Keratinocyte (primary cell): ENCODE data around the gene S1PR4. TPM values are rescaled to one million over a fixed set of nuclear protein-coding genes. Genes with fewer than 3 reads are reported as not detected.

Source experiments
- DNase-seq: peaks from one replicate; pipeline ENCODE4 v3.0.0-alpha.2; 2011; ENCODE audit warnings: low read depth, missing footprints, low spot score
- FAIRE-seq: peaks from 2 replicates; lab custom pipeline; 2011; peaks lifted over from hg19 to GRCh38; lab: Jason Lieb, UNC
- H2AFZ ChIP-seq: 2 replicates; pipeline ENCODE4 v1.6.0; 2012; ENCODE audit warnings: low read length, control low read depth, inconsistent platforms; ENCODE audit not compliant: control insufficient read depth
- H3K27ac ChIP-seq: 2 replicates; pipeline ENCODE4 v1.5.1; 2011; ENCODE audit warnings: low read length; ENCODE audit not compliant: control insufficient read depth, insufficient read depth
- H3K27me3 ChIP-seq: 3 replicates; pipeline ENCODE4 v1.6.0; 2011; ENCODE audit warnings: low read length; ENCODE audit not compliant: control insufficient read depth, insufficient read depth; ENCODE audit errors: extremely low read depth
- H3K36me3 ChIP-seq, 2 experiments: 2 replicates in 1 of 2; 3 replicates in 1 of 2; pipeline ENCODE4 v1.5.1; 2011; ENCODE audit warnings: low read length in 2 of 2, mild to moderate bottlenecking in 1 of 2; ENCODE audit not compliant: control insufficient read depth in 2 of 2, insufficient read depth in 2 of 2; ENCODE audit errors: extremely low read depth in 1 of 2
- H3K4me1 ChIP-seq: 3 replicates; pipeline ENCODE4 v1.5.1; 2011; ENCODE audit warnings: low read length; ENCODE audit not compliant: control insufficient read depth, insufficient read depth; ENCODE audit errors: extremely low read depth
- H3K4me2 ChIP-seq: 3 replicates; pipeline ENCODE4 v1.6.0; 2011; ENCODE audit warnings: low read depth, low read length; ENCODE audit not compliant: control insufficient read depth, insufficient read depth; ENCODE audit errors: extremely low read depth
- H3K4me3 ChIP-seq, 3 experiments: fragments of 200-600 bp in 1 of 3; sonication (generic) in 1 of 3; 2 replicates in 2 of 3; 3 replicates in 1 of 3; pipeline ENCODE4 v1.5.1; 2011 to 2016; ENCODE audit warnings: low read length in 3 of 3, mild to moderate bottlenecking in 3 of 3, control low read depth in 2 of 3, inconsistent platforms in 1 of 3, low read depth in 1 of 3, mixed read lengths in 1 of 3, mixed run types in 1 of 3, moderate library complexity in 1 of 3; ENCODE audit not compliant: control insufficient read depth in 2 of 3, insufficient read depth in 2 of 3; ENCODE audit errors: extremely low read depth in 1 of 3
- H3K79me2 ChIP-seq: 2 replicates; pipeline ENCODE4 v1.6.0; 2012; ENCODE audit warnings: low read length; ENCODE audit not compliant: control insufficient read depth, insufficient read depth
- H3K9ac ChIP-seq: 3 replicates; pipeline ENCODE4 v1.6.0; 2011; ENCODE audit warnings: low read length; ENCODE audit not compliant: control insufficient read depth, insufficient read depth; ENCODE audit errors: extremely low read depth
- H3K9me1 ChIP-seq: 3 replicates; pipeline ENCODE4 v1.6.0; 2011; ENCODE audit warnings: low read length; ENCODE audit not compliant: control insufficient read depth, insufficient read depth; ENCODE audit errors: extremely low read depth
- H3K9me3 ChIP-seq: 2 replicates; pipeline ENCODE4 v1.5.1; 2012; ENCODE audit warnings: low read depth, low read length; ENCODE audit not compliant: control insufficient read depth
- H4K20me1 ChIP-seq: 3 replicates; pipeline ENCODE4 v1.6.0; 2011; ENCODE audit warnings: low read length; ENCODE audit not compliant: control insufficient read depth, insufficient read depth; ENCODE audit errors: extremely low read depth
- CTCF ChIP-seq, 3 experiments: IDR thresholded peaks in 1 of 3; conservative IDR thresholded peaks in 1 of 3; optimal IDR thresholded peaks in 1 of 3; 2 replicates in 2 of 3; 3 replicates in 1 of 3; pipeline versions ENCODE3 to v1.5.1; 2011; ENCODE audit warnings: low read length in 3 of 3, mild to moderate bottlenecking in 3 of 3, moderate library complexity in 2 of 3, control low read depth in 1 of 3, inconsistent platforms in 1 of 3; ENCODE audit not compliant: insufficient read depth in 2 of 3; ENCODE audit errors: extremely low read depth in 1 of 3
- EZH2 ChIP-seq: IDR thresholded peaks from one replicate; pipeline ENCODE4 v1.6.1; 2012; ENCODE audit warnings: inconsistent platforms, mild to moderate bottlenecking, low read length, moderate library complexity
- dilution Hi-C: fragments of 300-500 bp; cut with MboI; formaldehyde crosslinking; loops from one replicate; pipeline ENCODE4 v1.7.0; 2020; ENCODE audit warnings: low sequenced_read_pairs; ENCODE audit not compliant: extremely low pct_ligation_motif_present
- polyA plus RNA-seq, 5 experiments: library from polyadenylated mRNA; depleted of rRNA in 3 of 5; stranded (reverse) in 3 of 5; stranded (forward) in 1 of 5; unstranded in 1 of 5; fragments of >200 nt; gene quantifications; 1 replicate in 1 of 5; 2 replicates in 3 of 5; 3 replicates in 1 of 5; pipeline versions ENCODE4 v1.2.1 to v1.2.3, GENCODE V29; 2011 to 2012; ENCODE audit warnings: missing spikeins in 2 of 5, low read depth in 1 of 5, low replicate concordance in 1 of 5

The S1PR4 gene
- polyA plus RNA-seq, 1 donor (not counting 4 experiments of a cell fraction or from before 2014, with no cell fraction given), result 0.08 TPM

GRCh38 chr19:3159565-3159964 is 19.0 kb upstream of the S1PR4 start:
- Histone ChIP-seq H3K4me1 (peaks cover 24% of the 10 kb centered on the region), H4K20me1 (no peaks in the 10 kb centered on the region), H3K9me3 (no peaks in the 10 kb centered on the region), H3K27ac (no peak overlapping the region), H3K9me1 (no peaks in the 10 kb centered on the region), H2AFZ (no peak overlapping the region), H3K36me3 (peaks cover 45 to 67% of the 10 kb centered on the region in 2 experiments), H3K79me2 (peaks cover 13% of the 10 kb centered on the region), H3K9ac (no peak overlapping the region), H3K27me3 (no peaks in the 10 kb centered on the region), H3K4me3 (no peak overlapping the region), H3K4me2 (no peak overlapping the region)
- DNase-seq, result no peak
- no peak for FAIRE-seq
- dilution Hi-C loops, result no loop called here
- TF ChIP-seq EZH2 (no peak), CTCF (optimal IDR thresholded peaks at IDR 0.05 in 1 of 3, IDR thresholded peaks at IDR 0.05 in 1 of 3, conservative IDR thresholded peaks at IDR 0.05 in 1 of 3; ENCODE audit: extremely low read depth in 1 of 3, insufficient read depth in 2 of 3, low read length in 3 of 3) (no peak)

DNA sequence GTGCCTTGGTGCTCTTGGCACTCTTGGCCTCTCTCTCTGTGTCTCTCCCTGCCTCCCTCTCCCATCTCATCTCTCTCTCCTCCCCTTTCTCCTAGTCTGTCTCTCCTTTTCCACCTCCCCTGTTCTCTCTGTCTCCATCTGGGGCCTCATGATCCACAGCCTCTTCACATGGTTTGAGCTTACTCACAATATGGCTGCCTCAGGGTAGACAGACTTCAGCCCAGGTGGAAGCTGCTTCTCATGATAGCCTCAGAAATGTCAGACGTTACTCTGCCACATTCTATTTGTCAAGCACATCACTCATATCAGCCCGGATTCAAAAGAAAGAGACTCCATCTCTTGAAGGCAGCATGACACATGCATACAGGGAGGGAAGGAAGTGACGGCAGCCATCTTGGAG is 18.4 kb upstream of the S1PR4 start:
- no peak overlapping the region for H2AFZ ChIP-seq
- FAIRE-seq (no peak), DNase-seq (no peak)
- H3K27ac ChIP-seq, result no peak overlapping the region
- H4K20me1 ChIP-seq, result no peaks in the 10 kb centered on the region
- no peaks in the 10 kb centered on the region for H3K9me1 ChIP-seq
- H3K4me2 ChIP-seq, result no peak overlapping the region
- peaks cover 13% of the 10 kb centered on the region for H3K79me2 ChIP-seq
- peaks cover 18% of the 10 kb centered on the region for H3K4me1 ChIP-seq
- H3K36me3 ChIP-seq, result peaks cover 45 to 63% of the 10 kb centered on the region in 2 experiments
- H3K27me3 ChIP-seq, result no peaks in the 10 kb centered on the region
- dilution Hi-C loops, result no loop called here
- TF ChIP-seq CTCF (optimal IDR thresholded peaks at IDR 0.05 in 1 of 3, IDR thresholded peaks at IDR 0.05 in 1 of 3, conservative IDR thresholded peaks at IDR 0.05 in 1 of 3; ENCODE audit: extremely low read depth in 1 of 3, insufficient read depth in 2 of 3, low read length in 3 of 3) (no peak), EZH2 (no peak)
- no peaks in the 10 kb centered on the region for H3K9me3 ChIP-seq
- H3K4me3 ChIP-seq, result no peak overlapping the region
- no peak overlapping the region for H3K9ac ChIP-seq
